ENCODE data around the gene DAB1.

The DAB1 gene

DNA sequence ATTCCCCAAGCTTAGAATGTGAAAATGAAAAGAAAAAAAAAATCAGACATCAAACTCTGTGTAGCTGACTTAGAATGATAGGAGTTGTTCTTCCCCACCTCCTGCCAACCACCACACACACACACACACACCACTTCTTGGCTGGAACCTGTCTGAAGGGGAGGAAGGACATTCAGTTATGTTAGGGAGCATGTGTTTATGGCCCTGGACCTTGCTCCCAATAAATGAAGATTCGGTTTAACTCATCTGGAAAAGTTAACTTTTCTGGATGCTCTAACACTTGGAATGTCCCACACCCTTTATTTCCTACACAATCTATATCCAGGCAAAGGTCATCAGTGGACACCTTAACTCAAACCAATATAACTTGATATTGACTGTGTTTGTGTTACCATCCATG, 112.4 kb downstream of the DAB1 start:
- no peak for DNase-seq

DNA sequence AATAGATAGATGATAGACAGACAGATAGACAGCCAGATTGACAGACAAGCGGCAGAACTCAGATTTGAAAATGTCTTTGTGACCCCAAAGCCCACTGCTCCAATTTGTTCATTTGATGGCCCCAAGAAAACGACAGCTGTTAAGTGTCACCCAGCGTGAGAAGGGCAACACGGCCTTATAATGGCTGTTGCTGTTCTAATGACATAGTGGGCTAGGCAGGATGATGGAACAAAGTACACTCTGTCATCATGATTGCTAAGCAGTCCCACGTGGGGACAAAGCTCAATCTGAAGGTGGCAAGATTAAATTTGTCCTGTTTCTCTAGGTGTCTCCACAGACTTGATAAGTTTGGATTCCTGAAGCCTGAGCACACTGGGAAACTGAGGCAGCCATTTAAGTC, 112.9 kb downstream of the DAB1 start:
- peak in 1 of 5 experiments; percentile 5 for DNase-seq

DNA sequence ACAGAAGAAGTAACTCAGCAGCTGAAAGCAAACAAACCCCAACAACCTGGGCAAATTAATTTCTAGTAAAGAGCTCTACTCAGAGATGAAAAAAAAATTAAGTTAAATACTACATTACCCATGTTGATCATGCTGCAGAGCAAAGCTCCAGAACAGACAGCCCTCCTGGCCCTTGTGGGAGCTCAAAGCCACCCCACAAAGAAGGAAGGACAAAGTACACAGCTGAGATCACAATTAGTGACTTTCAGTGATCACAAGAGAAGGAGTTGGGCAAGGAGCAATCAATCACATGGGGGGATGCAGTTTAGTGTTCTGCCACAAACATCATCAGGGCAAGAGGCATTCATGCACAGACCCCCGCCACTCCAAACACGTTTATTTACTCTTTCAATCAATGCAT, 114.2 kb downstream of the DAB1 start:
- no peak for DNase-seq

DNA sequence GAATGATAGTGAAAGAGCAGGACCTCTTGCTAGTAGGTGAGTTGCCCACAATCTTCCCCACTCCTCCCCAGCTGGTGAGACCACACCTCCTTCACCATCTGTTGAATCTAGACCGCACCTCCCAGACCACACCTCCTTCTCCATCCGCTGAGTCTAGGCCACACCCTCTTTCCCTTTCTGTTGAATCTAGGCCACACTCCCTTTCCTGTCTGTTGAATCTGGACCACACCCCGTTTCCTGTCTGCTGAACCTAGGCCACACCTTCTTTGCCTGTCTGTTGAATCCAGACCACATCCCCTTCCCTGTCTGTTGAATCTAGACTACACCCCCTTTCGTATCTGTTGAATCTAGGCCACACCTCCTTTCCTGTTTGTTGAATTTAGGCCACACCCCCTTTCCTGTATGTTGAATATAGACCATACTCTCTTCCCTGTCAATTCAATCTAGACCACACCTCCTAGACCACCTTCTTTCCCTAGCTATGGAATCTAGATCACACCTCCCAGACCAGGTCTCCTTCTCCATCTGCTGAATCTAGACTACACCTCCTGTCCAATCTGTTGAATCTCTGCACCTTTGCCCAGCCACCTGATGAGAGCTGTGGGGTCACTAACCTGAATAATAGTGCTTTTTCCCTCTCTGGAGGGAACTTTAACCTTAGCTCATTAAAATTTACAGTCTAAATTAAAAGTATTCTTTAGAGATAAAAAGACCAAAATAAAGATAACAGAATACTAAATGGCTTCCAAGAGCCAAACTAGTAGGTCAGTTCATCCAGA, 116.3 kb downstream of the DAB1 start:
- DNase-seq: peak in 3 of 5 experiments; percentile 52 to 98 (median 94)

DNA sequence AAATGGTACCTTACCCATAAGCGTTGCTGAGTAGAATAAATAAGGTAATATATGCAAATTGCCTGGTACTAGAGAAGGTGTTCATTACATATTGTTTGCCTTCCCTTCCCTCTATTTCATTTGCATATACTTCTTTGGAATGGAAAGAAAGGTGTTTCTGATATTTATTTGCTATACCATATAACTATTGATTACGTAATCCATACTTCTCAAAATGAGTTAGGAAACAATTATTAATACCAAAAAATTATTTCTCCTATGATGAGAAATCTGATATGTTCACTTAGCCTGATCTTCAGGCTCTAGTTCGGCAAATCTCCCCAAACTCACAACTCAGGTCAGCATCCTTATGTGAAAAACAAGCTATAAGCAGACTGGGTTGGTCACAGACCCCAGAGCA, 119.3 kb downstream of the DAB1 start:
- no peak for DNase-seq

DNA sequence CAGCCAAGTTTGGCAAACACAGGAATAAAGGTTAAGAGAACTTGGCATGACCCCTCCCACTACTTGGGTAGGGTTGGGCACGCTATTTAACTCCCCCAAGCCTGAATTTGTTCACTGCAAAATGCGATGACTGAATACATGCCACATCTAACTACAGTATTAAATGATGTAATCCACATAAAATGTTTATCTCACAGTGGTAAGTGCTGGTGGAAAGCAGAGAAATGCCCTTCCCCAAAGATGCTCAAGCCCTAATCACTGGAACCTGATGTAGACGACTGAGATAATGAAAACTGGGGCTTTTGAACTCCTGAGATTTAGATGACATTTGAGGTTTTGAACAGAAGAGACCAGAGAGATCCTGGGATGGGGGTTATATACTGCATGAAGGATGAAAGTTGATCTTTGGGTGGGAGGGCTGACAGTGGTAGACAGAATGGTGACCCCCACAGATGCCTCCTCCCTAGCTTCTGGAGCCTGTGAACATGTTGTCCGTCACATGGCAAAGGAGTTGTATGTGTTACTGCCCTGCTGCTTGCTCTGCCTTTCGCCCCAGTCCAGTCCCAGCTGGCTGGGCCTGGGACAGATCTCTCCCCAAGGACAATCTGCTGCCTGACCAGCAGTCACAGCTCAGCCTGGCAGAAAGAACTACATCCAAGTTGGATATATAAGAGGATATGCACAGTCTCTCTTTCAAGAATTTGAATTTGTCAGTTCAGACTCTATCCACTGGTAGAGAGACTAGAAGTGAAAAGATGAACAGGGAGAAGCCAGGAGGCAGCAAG, 120.9 kb downstream of the DAB1 start:
- no peak for DNase-seq

DNA sequence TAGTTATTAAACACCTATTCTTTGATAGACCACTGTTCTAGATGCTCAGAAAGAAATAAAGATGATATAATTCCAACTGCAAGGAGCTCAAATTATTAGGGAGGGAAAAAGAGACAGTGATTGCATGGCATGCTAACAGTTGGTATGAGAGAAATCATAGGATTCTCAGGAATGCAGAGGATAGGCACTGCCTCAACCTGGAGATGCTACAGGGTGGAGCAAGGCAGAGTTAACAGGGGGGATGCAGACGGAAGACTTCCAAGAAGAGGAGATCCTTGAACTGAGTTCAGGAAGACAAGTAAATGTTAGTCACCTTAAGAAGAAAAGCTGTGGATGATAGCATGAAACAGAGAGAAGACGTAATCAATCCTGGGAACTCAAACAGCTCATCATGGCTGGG, 123.7 kb downstream of the DAB1 start:
- no peak for DNase-seq

DNA sequence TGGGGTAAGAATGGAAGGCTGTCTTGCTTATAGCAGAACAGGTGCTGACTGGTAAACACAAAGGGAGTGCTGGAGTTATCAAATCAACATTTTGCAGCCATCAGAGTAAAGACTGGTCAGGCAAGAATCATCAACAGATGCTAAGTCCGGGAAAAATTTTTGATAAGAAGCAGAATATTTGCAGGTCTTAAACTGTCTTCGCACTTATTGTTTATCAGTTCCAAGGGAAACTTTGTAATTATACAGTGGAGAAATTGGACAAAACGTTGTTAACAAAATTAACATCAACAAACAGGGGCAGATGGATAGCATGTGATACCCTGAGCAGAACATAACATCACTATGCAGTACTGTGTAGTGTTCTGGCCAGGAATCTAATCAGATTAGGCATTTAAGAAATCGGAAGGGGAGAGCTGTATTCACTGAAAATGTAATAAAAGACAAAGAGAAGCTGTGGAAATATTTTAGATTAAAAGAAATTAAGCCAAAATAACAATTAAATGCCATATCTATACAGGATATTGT, 127.1 kb downstream of the DAB1 start:
- no peak for DNase-seq

DNA sequence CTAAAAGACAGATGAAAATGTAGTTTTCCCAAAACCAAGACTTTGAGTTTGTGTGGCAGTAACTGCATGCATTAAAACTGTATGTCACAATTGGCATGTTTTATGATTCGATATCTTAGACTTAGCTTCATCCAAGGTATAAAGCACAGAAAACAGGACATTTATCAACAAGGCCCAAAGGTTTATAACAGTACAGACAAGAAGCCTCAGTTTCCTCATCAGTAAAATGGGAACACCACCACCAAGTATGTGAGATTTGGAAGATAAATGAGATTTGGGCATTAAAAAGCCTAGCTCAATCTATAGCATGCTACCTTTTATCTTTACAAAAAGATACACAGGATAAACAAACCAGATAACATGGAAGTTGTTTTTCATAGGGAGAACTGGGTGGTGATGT, 128.5 kb downstream of the DAB1 start:
- DNase-seq: no peak

DNA sequence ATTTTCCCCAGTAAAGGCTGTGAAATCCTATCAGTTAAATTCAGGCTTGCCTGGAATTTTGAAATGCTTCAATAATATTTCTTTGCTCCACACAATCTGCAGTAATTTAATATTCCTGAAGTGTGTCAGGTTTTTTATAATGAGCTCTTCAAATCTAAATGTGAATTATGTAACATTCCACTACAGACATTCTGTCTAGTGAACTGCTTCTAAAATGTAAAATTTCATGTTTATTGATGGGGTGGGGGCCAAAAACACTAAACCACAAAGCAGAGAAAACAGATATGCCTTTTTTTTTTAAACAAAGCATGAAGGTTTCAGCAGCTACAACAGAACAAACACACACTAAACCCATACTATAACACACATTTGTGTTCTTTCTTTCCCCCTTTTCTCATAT, 129.7 kb downstream of the DAB1 start:
- no peak for DNase-seq

DNA sequence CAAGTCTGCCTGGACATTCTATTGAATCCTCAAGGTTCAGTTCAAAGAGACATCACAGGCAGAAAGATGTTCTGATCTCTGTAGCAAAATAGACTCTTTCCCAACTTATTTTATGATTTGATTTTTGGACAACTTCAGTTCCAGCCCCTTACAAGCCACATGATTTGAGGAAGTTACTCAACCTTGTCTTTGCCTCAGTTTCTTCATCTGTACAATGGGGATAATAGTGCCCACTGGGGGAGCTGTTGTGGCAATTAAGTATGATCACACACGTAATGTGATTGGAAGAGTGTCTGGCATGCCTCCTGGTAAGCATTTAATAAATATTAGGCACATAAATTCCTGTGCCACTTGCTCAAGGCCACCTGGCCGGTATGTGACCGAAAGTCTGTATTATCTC, 130.6 kb downstream of the DAB1 start:
- no peak for DNase-seq

DNA sequence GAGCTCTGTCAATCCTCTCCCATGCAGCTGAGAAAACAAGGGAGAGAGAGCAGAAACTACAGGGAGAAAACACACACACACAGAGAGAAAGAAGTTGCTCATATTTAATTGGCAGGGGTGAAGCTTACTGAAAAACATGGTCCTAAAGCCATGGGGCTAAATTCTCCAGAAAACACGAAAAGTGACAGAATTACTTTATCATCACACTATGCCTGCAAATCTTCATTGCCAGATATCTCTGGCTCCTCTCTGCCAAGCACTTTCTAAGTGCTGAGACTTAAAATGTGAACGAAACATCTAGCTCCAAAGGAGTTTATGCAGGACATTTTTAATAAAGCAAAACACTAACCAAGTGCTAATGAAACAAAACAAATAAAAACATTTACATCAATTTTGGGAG, 134.1 kb downstream of the DAB1 start:
- DNase-seq: no peak

DNA sequence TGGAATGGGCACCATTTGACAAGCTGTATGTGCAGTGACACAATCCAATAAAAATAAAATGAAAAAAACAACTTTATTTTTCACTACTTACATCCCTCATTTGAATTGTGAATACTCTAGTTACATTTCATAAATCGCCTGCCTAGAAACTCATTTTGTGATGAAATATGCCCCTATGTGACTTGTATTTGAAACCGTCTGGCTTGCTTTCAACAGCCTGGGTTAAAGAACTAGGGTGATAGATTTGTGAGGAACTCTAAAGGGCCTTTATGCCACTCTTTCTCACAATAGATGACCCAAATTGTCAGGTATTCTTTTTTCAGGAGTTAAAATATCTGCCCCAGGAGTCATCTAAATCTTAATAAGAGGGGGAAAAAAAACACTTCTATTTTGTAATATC, 137.9 kb downstream of the DAB1 start:
- no peak for DNase-seq

DNA sequence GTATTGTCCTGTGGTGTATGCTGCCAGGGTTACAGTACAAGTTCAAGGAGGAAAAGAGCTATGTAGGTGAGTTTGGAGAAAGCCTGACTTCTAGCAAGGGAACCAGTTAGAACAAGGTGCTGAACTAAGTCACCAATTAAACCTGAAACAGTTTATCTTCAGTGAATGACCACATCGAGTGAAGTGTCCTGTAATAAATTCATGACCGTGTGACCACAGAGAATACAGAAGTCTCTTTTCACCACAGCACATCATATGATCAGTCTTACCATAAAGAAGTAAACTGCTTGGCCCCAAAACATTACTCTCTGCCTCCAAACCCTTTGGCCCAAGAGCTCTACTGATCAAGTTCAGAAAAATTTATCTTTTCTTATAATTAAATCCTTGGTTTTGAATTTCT, 141.4 kb downstream of the DAB1 start:
- DNase-seq: no peak

DNA sequence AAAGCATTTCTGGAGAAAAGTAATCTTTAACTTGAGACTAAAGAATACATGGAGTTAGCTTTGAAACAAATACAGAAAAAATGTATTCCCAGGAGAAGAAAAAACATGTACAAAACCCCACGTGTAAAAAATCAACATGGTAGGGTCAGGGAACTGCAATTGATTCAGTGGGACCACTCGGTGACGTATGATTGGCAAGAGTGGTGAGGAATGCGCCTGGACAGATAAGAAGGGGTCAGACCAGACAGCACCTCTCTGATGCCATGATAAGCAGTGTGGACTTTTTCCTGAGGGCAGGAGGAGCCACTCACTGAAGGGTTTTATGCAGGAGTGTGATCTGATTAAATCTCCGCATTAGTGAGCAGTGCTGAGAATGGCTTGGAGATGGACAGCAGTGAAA, 142.5 kb downstream of the DAB1 start:
- DNase-seq: no peak

DNA sequence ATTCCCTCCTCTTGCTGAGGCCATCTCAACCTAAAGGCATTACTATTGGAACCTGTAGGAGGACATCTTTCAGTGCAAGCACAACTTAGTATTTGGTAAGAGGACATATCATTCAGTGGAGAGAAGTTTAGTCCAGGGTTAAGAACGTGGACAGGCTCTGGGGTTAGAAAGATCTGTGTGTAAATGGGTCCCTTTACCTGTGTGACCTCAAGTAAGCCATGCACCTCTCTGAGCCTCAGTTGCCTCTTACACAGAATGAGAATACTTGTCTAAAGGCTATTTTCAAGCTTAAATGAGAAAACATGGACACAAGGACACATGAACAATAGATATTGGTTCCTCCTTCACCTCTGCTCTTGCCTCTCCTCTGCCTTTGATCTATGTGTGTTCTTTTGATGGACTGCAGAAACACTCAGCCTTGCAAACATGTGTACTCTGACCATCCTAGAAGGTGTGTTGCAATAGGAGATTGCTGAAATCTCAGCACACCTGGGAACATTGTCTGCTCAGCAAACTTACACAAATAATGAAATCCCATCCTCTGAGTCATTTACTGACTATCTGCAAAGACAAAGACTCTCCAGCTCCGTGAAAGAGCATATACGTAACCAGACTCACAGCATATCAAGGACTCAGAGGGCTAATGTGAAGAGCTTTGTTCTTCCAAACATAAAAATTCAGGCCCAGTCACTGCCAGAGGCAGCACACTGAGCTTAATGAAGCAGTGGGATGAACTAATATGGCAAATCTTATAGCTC, 143.8 kb downstream of the DAB1 start:
- DNase-seq: no peak

DNA sequence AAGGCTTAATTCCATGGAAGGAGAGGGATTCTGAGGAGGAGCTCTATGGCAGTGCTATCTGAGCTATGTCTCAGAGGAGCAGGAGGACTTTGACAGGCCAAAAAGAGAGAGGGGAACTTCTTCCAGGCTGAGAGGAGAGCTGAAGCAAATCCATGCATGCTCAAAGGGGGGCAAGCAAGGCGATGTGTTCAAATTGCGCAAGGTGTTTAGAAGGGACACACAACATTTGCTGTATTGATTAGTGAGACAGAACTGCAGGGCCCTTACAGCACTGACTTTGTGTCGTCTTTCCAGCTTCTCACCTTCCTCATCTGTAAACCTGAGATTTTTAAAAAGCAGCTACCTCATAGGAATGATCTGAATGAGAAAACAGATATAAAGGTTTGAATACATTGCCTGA, 145.3 kb downstream of the DAB1 start:
- no peak for DNase-seq

DNA sequence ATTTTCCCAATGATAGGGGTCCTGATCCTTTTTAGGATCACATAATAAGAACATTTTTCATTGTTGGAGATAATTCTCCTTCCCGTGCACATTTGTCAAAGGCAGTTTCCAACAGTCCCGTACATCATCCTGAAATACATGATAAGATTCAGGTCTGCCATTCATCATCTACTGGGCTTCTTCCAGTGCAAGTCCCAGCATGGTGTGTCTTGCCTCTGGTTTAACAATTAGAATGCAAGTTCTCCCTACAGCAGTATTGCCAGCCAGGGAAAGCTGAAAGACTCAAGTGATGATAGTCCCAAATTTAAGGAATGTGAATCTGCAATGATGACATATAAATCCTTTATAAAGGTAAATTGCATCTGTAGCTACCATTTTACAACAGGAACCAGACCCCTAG, 146.2 kb downstream of the DAB1 start:
- DNase-seq: no peak

DNA sequence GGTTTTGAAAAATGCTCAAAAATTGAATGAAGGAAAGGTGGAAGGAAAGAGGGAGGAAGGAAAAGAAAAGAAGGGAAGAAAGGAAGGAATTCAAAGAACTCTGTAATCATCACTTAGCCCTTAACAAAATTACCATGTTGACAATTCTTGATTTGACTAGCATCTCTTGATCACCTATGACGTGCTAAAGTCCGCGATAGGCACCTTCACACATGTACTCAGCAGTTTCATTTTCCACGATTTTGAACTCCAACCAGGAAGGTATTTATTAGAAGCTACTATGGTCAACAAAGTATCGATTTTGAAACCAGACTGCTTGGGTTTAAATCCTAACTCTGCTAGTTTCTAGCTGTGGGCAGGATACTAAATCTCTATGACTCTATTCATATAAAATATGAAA, 146.9 kb downstream of the DAB1 start:
- DNase-seq: no peak

DNA sequence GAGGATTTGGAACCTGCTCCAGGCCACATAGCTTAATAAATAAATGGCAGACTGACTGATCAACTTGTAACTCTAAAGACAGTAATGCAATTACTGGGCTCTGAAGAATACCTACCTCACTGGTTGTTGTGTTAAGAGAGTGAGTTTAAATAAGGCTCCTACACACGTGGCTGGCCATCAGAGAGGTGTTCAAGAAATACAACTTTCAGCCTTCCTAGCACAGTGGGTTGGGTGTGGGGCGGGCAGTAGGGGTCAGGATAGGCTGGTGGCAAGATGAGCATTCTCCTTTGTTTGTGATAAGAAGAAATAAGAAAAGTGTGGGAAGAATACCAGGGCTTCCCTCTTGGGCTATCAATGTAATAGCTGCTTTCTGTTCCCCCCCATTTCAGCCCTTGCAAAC, 151.3 kb downstream of the DAB1 start:
- DNase-seq: no peak

DNA sequence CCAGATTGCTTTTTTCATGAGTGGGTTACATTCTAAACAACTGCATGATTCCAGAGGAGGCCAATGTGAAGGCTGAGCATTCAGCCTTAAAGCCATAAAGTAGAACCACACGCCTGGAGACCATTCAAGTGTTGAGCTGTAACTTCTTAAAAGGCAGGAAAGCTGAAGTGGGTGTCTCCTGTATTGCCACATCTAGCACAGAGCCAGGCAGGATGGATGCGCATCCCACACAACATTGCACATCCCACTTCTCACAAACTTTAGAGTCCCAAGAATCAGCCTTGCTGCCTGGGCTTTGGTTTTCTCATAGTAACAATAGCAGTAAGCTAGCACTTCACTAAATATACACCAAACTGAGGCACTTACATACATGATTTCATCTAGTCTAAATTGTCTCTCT, 151.7 kb downstream of the DAB1 start:
- no peak for DNase-seq

DNA sequence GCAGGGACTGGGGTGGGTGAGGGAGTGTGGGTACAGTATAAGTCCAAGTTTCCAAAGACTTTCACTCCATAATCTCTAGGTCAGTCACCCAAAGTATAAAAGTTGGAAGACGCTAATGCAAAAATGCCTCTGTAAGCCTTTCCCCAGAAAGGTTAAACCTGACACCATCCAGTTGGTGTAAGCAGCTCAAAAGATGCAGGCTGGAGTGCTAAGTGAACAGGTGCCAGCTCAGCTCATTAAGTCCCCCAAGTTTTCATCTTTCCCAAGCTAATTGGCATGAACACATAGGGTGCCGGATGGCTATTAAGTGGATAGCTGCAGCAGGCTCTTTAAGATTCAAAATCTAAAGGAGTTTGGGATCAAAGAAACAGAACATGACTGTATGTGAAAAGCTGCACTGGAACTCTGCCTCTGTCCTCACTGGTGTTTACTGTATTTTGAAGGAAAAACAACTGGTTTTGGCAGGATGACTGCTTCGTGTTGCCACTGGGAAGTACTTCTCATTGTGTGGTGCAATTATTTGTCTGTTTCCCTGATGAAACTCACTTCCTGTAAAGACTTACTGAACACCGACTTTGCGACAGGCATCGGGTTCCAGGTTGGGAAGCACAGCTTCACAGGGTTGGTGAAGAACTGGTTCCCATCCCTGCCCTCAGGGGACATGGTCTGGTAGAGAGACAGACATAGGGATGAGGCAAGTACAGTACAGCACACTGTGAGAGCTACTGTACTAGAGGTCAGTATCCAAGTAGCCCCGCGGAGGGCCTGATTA, 152.7 kb downstream of the DAB1 start:
- DNase-seq: no peak
